ENCODE measurements around the gene ARHGEF17. TPM values are rescaled to one million over a fixed set of nuclear protein-coding genes. Genes with fewer than 3 reads are reported as not detected.
A peak's percentile ranks its signal among the peaks of the same experiment; 100 is the strongest.

ARHGEF17 gene
- polyA plus RNA-seq, 2 of the 4 experiments (the other 2 are of a cell fraction): 7.0 to 16.2 TPM

DNA sequence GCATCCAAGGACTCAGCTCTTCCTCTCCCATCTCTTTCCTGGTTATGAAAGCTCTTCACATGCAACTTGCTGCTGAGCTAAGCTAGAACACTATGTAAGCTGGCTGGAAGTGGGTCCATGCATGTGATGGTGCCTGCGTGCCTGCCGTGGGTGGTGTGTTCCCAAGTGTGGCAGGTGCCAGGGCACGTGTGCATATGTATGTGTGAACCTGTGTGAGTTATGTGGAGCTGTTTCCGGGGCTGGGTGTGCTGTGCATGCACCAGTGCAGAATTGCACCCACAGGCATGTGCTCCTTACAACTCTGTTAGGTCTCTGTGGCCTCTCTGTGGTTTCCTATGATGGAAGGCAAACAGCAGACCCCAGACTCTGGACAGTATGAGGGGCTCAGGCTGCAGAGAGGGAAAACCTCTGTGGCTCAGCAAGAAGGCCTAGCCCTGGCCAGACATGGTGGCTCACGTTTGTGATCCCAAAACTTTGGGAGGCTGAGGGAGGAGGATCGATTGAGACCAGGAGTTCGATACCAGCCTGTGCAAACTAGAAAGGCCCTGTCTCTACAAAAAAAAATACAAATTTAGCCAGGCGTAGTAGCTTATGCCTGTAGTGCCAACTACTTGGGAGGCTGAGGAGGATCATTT, 40.1 kb upstream of the ARHGEF17 start:
- 86% methylated on average over 8 of the region's 8 CpGs for WGBS (ENCODE audit: missing lambda C conversion rate)
- POLR2A ChIA-PET: no interaction called here
- CTCF ChIA-PET: interaction anchor here (0.9 to 16.0 kb wide), 4 partner anchors 10 to 39 kb away, joined by 5 to 224 read pairs (median 12); no protein-coding TSS in a partner anchor
- H3K9me3 ChIP-seq: no peaks in the 10 kb centered on the region
- no peak for DNase-seq (ENCODE audit: low read depth in 1 of 2, low spot score in 1 of 2)
- ATAC-seq: no peak
- peak overlapping the region in 1 of 2 experiments; percentile 16; a peak in 1 of 6 replicates for H3K27ac ChIP-seq
- peaks cover 35% of the 10 kb centered on the region for H3K4me1 ChIP-seq
- H3K4me2 ChIP-seq: no peak overlapping the region
- TF ChIP-seq MAZ (IDR thresholded peaks at IDR 0.05; ENCODE audit: borderline replicate concordance, low read depth, low read length) (no peak), TP53 (CRISPR knock-in tag; IDR thresholded peaks at IDR 0.05) (no peak), EP300 (IDR thresholded peaks at IDR 0.05) (no peak), JUNB (IDR thresholded peaks at IDR 0.05) (no peak), RNF2 (IDR thresholded peaks at IDR 0.05; ENCODE audit: borderline replicate concordance, low read depth) (no peak), ZFP36 (IDR thresholded peaks at IDR 0.05; ENCODE audit: borderline replicate concordance, partially characterized antibody) (no peak), ZSCAN20 (CRISPR knock-in tag; IDR thresholded peaks at IDR 0.05) (no peak), HDAC2 (IDR thresholded peaks at IDR 0.05) (no peak), RARB (CRISPR knock-in tag; IDR thresholded peaks at IDR 0.05) (no peak), EHMT2 (IDR thresholded peaks at IDR 0.05; ENCODE audit: low read depth) (no peak), FOSL2 (IDR thresholded peaks at IDR 0.05) (no peak), FOSL2 (CRISPR knock-in tag; IDR thresholded peaks at IDR 0.05) (no peak), KDM1A (IDR thresholded peaks at IDR 0.05; ENCODE audit: low read depth) (no peak)
- TF ChIP-seq, protein P1, sequence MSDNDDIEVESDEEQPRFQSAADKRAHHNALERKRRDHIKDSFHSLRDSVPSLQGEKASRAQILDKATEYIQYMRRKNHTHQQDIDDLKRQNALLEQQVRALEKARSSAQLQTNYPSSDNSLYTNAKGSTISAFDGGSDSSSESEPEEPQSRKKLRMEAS (IDR thresholded peaks at IDR 0.05): no peak
- TF ChIP-seq, protein P2, sequence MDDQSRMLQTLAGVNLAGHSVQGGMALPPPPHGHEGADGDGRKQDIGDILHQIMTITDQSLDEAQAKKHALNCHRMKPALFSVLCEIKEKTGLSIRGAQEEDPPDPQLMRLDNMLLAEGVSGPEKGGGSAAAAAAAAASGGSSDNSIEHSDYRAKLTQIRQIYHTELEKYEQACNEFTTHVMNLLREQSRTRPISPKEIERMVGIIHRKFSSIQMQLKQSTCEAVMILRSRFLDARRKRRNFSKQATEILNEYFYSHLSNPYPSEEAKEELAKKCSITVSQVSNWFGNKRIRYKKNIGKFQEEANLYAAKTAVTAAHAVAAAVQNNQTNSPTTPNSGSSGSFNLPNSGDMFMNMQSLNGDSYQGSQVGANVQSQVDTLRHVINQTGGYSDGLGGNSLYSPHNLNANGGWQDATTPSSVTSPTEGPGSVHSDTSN (IDR thresholded peaks at IDR 0.05): no peak
- TF ChIP-seq, protein P3, sequence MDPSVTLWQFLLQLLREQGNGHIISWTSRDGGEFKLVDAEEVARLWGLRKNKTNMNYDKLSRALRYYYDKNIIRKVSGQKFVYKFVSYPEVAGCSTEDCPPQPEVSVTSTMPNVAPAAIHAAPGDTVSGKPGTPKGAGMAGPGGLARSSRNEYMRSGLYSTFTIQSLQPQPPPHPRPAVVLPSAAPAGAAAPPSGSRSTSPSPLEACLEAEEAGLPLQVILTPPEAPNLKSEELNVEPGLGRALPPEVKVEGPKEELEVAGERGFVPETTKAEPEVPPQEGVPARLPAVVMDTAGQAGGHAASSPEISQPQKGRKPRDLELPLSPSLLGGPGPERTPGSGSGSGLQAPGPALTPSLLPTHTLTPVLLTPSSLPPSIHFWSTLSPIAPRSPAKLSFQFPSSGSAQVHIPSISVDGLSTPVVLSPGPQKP (IDR thresholded peaks at IDR 0.05; ENCODE audit: low read depth, low read length): no peak
- TF ChIP-seq, protein P4, sequence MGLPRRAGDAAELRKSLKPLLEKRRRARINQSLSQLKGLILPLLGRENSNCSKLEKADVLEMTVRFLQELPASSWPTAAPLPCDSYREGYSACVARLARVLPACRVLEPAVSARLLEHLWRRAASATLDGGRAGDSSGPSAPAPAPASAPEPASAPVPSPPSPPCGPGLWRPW (IDR thresholded peaks at IDR 0.05): no peak
- TF ChIP-seq, protein P5, sequence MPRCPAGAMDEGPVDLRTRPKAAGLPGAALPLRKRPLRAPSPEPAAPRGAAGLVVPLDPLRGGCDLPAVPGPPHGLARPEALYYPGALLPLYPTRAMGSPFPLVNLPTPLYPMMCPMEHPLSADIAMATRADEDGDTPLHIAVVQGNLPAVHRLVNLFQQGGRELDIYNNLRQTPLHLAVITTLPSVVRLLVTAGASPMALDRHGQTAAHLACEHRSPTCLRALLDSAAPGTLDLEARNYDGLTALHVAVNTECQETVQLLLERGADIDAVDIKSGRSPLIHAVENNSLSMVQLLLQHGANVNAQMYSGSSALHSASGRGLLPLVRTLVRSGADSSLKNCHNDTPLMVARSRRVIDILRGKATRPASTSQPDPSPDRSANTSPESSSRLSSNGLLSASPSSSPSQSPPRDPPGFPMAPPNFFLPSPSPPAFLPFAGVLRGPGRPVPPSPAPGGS (IDR thresholded peaks at IDR 0.05): no peak
- TF ChIP-seq, protein P6, sequence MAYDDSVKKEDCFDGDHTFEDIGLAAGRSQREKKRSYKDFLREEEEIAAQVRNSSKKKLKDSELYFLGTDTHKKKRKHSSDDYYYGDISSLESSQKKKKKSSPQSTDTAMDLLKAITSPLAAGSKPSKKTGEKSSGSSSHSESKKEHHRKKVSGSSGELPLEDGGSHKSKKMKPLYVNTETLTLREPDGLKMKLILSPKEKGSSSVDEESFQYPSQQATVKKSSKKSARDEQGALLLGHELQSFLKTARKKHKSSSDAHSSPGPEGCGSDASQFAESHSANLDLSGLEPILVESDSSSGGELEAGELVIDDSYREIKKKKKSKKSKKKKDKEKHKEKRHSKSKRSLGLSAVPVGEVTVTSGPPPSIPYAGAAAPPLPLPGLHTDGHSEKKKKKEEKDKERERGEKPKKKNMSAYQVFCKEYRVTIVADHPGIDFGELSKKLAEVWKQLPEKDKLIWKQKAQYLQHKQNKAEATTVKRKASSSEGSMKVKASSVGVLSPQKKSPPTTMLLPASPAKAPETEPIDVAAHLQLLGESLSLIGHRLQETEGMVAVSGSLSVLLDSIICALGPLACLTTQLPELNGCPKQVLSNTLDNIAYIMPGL (CRISPR knock-in tag; IDR thresholded peaks at IDR 0.05; ENCODE audit: borderline replicate concordance): no peak
- H3K4me3 ChIP-seq: no peak overlapping the region
- no peak for FAIRE-seq

DNA sequence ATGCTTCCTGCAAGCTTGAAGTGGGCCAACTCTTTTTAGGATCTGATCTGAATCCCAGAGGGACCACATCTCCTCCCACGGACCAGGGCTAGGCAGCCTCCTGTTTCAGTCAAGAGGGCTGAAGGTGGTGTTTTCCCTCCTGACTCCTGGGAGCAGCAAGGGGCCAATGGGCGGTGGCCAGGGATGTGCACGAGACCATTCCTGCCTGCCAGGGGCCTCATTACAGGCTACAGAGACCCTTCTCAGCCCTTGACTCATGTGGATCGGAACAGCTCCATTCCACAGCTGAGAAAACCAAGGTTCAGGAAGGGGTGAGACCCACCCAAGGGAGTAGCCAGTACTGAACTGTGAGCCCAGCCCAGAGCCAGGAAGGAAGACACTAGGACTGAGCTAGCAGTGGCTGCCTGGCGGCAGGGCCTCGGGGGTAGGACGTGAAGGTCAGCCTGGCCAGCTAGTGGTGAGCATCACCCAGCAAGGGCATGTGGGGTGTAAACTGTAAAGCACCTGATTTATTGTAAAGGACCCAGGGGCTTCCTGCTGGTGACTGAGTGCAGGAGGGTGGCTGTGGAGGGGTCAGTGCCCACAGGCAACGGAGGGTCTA, 39.3 kb upstream of the ARHGEF17 start:
- FAIRE-seq (no peak), DNase-seq (ENCODE audit: low read depth in 1 of 2, low spot score in 1 of 2) (no peak), ATAC-seq (no peak)
- Histone ChIP-seq H3K9me3 (no peaks in the 10 kb centered on the region), H3K27ac (peak overlapping the region in 1 of 2 experiments; percentile 91; a peak in 1 of 6 replicates), H3K4me3 (no peak overlapping the region), H3K4me1 (peaks cover 38% of the 10 kb centered on the region), H3K4me2 (no peak overlapping the region)
- TF ChIP-seq RNF2 (IDR thresholded peaks at IDR 0.05; ENCODE audit: borderline replicate concordance, low read depth) (no peak), NFE2L2 (conservative IDR thresholded peaks at IDR 0.05; ENCODE audit: low read length) (no peak), MYC (IDR thresholded peaks at IDR 0.05; ENCODE audit: borderline replicate concordance, low read length) (no peak), KDM1A (IDR thresholded peaks at IDR 0.05; ENCODE audit: low read depth) (no peak), PHF8 (IDR thresholded peaks at IDR 0.05; ENCODE audit: borderline replicate concordance, low read depth) (no peak), NR3C1 (IDR thresholded peaks at IDR 0.05) (no peak), CEBPB (IDR thresholded peaks at IDR 0.05) (no peak), ZFP36 (IDR thresholded peaks at IDR 0.05; ENCODE audit: borderline replicate concordance, partially characterized antibody) (no peak)
- TF ChIP-seq, protein P7, sequence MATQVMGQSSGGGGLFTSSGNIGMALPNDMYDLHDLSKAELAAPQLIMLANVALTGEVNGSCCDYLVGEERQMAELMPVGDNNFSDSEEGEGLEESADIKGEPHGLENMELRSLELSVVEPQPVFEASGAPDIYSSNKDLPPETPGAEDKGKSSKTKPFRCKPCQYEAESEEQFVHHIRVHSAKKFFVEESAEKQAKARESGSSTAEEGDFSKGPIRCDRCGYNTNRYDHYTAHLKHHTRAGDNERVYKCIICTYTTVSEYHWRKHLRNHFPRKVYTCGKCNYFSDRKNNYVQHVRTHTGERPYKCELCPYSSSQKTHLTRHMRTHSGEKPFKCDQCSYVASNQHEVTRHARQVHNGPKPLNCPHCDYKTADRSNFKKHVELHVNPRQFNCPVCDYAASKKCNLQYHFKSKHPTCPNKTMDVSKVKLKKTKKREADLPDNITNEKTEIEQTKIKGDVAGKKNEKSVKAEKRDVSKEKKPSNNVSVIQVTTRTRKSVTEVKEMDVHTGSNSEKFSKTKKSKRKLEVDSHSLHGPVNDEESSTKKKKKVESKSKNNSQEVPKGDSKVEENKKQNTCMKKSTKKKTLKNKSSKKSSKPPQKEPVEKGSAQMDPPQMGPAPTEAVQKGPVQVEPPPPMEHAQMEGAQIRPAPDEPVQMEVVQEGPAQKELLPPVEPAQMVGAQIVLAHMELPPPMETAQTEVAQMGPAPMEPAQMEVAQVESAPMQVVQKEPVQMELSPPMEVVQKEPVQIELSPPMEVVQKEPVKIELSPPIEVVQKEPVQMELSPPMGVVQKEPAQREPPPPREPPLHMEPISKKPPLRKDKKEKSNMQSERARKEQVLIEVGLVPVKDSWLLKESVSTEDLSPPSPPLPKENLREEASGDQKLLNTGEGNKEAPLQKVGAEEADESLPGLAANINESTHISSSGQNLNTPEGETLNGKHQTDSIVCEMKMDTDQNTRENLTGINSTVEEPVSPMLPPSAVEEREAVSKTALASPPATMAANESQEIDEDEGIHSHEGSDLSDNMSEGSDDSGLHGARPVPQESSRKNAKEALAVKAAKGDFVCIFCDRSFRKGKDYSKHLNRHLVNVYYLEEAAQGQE (IDR thresholded peaks at IDR 0.05): no peak
- TF ChIP-seq, protein P1 (IDR thresholded peaks at IDR 0.05): no peak
- TF ChIP-seq, protein P4 (IDR thresholded peaks at IDR 0.05): no peak
- CTCF ChIA-PET: interaction anchor here (1.7 to 16.0 kb wide), 4 partner anchors 18 to 38 kb away, joined by 5 to 224 read pairs (median 13); no protein-coding TSS in a partner anchor
- 86% methylated on average over 8 of the region's 8 CpGs for WGBS (ENCODE audit: missing lambda C conversion rate)
- POLR2A ChIA-PET: no interaction called here

Measured in A549 (cell line).